GM23248 (cell line): ENCODE results near the gene CFAP251.

Experiments
- EZH2 ChIP-seq: fragments of 200-600 bp; sonication (generic); IDR thresholded peaks from 2 replicates; pipeline ENCODE4 v1.6.1; 2018; ENCODE audit warnings: antibody characterized with exemption, mild to moderate bottlenecking; ENCODE audit not compliant: insufficient read depth, poor library complexity, severe bottlenecking
- EZH2phosphoT487 ChIP-seq: fragments of 200-600 bp; sonication (generic); IDR thresholded peaks from 2 replicates; pipeline ENCODE4 v1.6.1; 2018; ENCODE audit warnings: antibody characterized with exemption, moderate library complexity, mild to moderate bottlenecking, low read depth; ENCODE audit not compliant: insufficient read depth

GRCh38 chr12:121947981-121948380, 29.6 kb downstream of the CFAP251 start:
- no peak for TF ChIP-seq EZH2phosphoT487
- TF ChIP-seq EZH2, result no peak
